Adrenal gland (tissue), 5 donors: ENCODE data around the gene FLVCR2.

ENCODE experiments used
- POLR2A ChIP-seq, 2 donors: fragments of 450-650 bp; IDR thresholded peaks; one replicate each; pipeline ENCODE4 v1.6.1; 2017; ENCODE audit warnings: antibody characterized with exemption in 2 of 2, mild to moderate bottlenecking in 2 of 2, moderate library complexity in 1 of 2
- TF ChIP-seq, protein P1 (sequence below), 6 experiments: fragments of 450-650 bp in 4 of 6; fragments of 200-600 bp in 2 of 6; sonication (generic) in 1 of 6; IDR thresholded peaks; 1 replicate in 5 of 6; 2 replicates in 1 of 6; pipeline versions ENCODE4 v1.5.1 to v1.8.0; 2016 to 2021; ENCODE audit warnings: antibody characterized with exemption in 6 of 6, mild to moderate bottlenecking in 2 of 6, moderate library complexity in 1 of 6
- donor health status: DM: no; HTN: no; CAD: no.

DNA sequence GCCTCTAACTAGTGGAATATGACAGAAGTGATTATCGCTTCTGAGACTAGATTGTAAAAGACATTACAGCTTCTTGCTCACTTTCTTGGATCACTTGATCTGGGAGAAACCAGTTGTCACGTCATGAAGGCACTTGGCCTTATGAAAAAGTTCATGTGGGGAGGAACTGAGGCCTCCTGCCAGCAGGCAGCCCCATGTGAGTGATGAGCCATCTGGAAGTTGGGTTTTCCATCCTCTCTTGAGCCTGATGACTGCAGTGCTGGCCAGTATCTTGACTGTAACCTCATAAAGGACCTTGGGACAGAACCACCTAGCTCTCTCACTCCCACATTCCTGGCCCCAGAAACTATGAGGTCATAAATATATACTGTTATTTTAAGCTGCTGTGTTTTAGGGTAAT, 110.6 kb downstream of the FLVCR2 start:
- TF ChIP-seq, protein P1, sequence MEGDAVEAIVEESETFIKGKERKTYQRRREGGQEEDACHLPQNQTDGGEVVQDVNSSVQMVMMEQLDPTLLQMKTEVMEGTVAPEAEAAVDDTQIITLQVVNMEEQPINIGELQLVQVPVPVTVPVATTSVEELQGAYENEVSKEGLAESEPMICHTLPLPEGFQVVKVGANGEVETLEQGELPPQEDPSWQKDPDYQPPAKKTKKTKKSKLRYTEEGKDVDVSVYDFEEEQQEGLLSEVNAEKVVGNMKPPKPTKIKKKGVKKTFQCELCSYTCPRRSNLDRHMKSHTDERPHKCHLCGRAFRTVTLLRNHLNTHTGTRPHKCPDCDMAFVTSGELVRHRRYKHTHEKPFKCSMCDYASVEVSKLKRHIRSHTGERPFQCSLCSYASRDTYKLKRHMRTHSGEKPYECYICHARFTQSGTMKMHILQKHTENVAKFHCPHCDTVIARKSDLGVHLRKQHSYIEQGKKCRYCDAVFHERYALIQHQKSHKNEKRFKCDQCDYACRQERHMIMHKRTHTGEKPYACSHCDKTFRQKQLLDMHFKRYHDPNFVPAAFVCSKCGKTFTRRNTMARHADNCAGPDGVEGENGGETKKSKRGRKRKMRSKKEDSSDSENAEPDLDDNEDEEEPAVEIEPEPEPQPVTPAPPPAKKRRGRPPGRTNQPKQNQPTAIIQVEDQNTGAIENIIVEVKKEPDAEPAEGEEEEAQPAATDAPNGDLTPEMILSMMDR (IDR thresholded peaks at IDR 0.05): no peak
- TF ChIP-seq POLR2A (IDR thresholded peaks at IDR 0.05): no peak
